H1 (cell line): ENCODE measurements around the gene SHQ1. TPM values are rescaled to one million over a fixed set of nuclear protein-coding genes. Genes with fewer than 3 reads are reported as not detected.

Source experiments
- CTCF ChIA-PET: fragments of 300-600 bp; sonication (Branson Sonifier 250); formaldehyde crosslinking; loops from one replicate; lab custom pipeline; 2021; ENCODE audit not compliant: partially characterized antibody; lab: Charles Lee
- POLR2A ChIA-PET: fragments of 300-600 bp; sonication (Branson Sonifier 250); formaldehyde crosslinking; loops from one replicate; lab custom pipeline; 2021; ENCODE audit warnings: inconsistent platforms; ENCODE audit not compliant: partially characterized antibody; lab: Charles Lee
- DNase-seq, 2 experiments: peaks; one replicate each; pipeline versions ENCODE4 v3.0.0 to v3.0.0-alpha.2; 2010 to 2022; ENCODE audit warnings: low spot score in 2 of 2, low read depth in 1 of 2, mixed read lengths in 1 of 2
- FAIRE-seq: peaks from 2 replicates; lab custom pipeline; 2011; peaks lifted over from hg19 to GRCh38; lab: Jason Lieb, UNC
- H2AFZ ChIP-seq: 2 replicates; pipeline ENCODE4 v1.8.1; 2012; ENCODE audit warnings: low read length, inconsistent platforms
- H2AK5ac ChIP-seq: 2 replicates; pipeline ENCODE4 v1.6.1; 2013; ENCODE audit warnings: low read depth, low read length
- H2BK120ac ChIP-seq: replicated peaks from 2 replicates; pipeline ENCODE3; 2013; ENCODE audit warnings: low read depth, low read length, inconsistent platforms
- H2BK12ac ChIP-seq: 2 replicates; pipeline ENCODE4 v1.6.1; 2013; ENCODE audit warnings: low read depth, low read length
- H2BK15ac ChIP-seq: 2 replicates; pipeline ENCODE4 v1.6.1; 2013; ENCODE audit warnings: low read length
- H2BK20ac ChIP-seq: 2 replicates; pipeline ENCODE4 v1.6.1; 2013; ENCODE audit warnings: low read length
- H2BK5ac ChIP-seq: 2 replicates; pipeline ENCODE4 v1.6.1; 2013; ENCODE audit warnings: low read depth, low read length
- H3K14ac ChIP-seq: 2 replicates; pipeline ENCODE4 v1.6.1; 2013; ENCODE audit warnings: inconsistent platforms; ENCODE audit not compliant: insufficient read length
- H3K18ac ChIP-seq: 2 replicates; pipeline ENCODE4 v1.6.1; 2013; ENCODE audit warnings: low read length; ENCODE audit errors: extremely low read depth
- H3K23ac ChIP-seq: 2 replicates; pipeline ENCODE4 v1.6.1; 2013; ENCODE audit warnings: inconsistent platforms; ENCODE audit not compliant: insufficient read length
- H3K23me2 ChIP-seq: 2 replicates; pipeline ENCODE4 v1.6.1; 2013; ENCODE audit warnings: low read depth, low read length
- H3K27ac ChIP-seq: 2 replicates; pipeline ENCODE4 v1.6.1; 2011; ENCODE audit warnings: low read depth, low read length, inconsistent platforms
- H3K27me3 ChIP-seq, 4 experiments: replicated peaks in 1 of 4; 1 replicate in 1 of 4; 2 replicates in 3 of 4; pipeline versions ENCODE4 v1.6.1 to v1.8.1; 2011 to 2013; ENCODE audit warnings: low read length in 3 of 4, mild to moderate bottlenecking in 3 of 4, inconsistent platforms in 2 of 4, mixed read lengths in 2 of 4, moderate library complexity in 1 of 4; ENCODE audit not compliant: control insufficient read depth in 3 of 4, insufficient read depth in 3 of 4; ENCODE audit errors: extremely low read depth in 1 of 4
- H3K36me3 ChIP-seq, 4 experiments: 2 replicates each; pipeline versions ENCODE4 v1.6.1 to v1.8.1; 2011 to 2013; ENCODE audit warnings: mild to moderate bottlenecking in 4 of 4, low read length in 3 of 4, moderate library complexity in 2 of 4, control low read depth in 1 of 4, inconsistent platforms in 1 of 4; ENCODE audit not compliant: insufficient read depth in 4 of 4, control insufficient read depth in 2 of 4
- H3K4ac ChIP-seq: replicated peaks from 2 replicates; pipeline ENCODE3; 2013; ENCODE audit warnings: low read length, low read depth, mixed read lengths, inconsistent platforms; ENCODE audit not compliant: insufficient read length
- H3K4me1 ChIP-seq, 4 experiments: replicated peaks in 1 of 4; 1 replicate in 1 of 4; 2 replicates in 3 of 4; pipeline versions ENCODE4 v1.6.1 to v1.8.1; 2011 to 2013; ENCODE audit warnings: low read length in 3 of 4, inconsistent platforms in 2 of 4, mixed read lengths in 1 of 4; ENCODE audit not compliant: insufficient read depth in 4 of 4, control insufficient read depth in 3 of 4
- H3K4me2 ChIP-seq, 2 experiments: 2 replicates each; pipeline versions ENCODE4 v1.6.1 to v1.8.1; 2011 to 2013; ENCODE audit warnings: low read depth in 2 of 2, low read length in 2 of 2, control low read depth in 1 of 2, inconsistent platforms in 1 of 2, mild to moderate bottlenecking in 1 of 2; ENCODE audit not compliant: insufficient read depth in 1 of 2
- H3K4me3 ChIP-seq, 4 experiments: fragments of 200-600, 300-600 bp in 1 of 4; sonication (generic), shearing (Covaris generic), sonication (Bioruptor Twin) in 1 of 4; 2 replicates each; pipeline versions ENCODE4 v1.5.1 to v1.8.1; 2011 to 2016; ENCODE audit warnings: low read length in 4 of 4, low read depth in 3 of 4, control low read depth in 2 of 4, inconsistent platforms in 2 of 4, mild to moderate bottlenecking in 2 of 4, mixed read lengths in 1 of 4, moderate library complexity in 1 of 4; ENCODE audit not compliant: insufficient read depth in 2 of 4; ENCODE audit errors: extremely low read depth in 1 of 4
- H3K56ac ChIP-seq: replicated peaks from 2 replicates; pipeline ENCODE3; 2013; ENCODE audit warnings: low read depth, mild to moderate bottlenecking, mixed read lengths, low read length, inconsistent platforms; ENCODE audit not compliant: insufficient read length
- H3K79me1 ChIP-seq: 2 replicates; pipeline ENCODE4 v1.6.1; 2013; ENCODE audit warnings: low read depth, low read length, control low read depth
- H3K79me2 ChIP-seq, 2 experiments: 2 replicates each; pipeline versions ENCODE4 v1.6.1 to v1.8.1; 2012 to 2013; ENCODE audit warnings: low read length in 2 of 2, mild to moderate bottlenecking in 2 of 2, inconsistent platforms in 1 of 2; ENCODE audit not compliant: insufficient read depth in 2 of 2, control insufficient read depth in 1 of 2
- H3K9ac ChIP-seq, 4 experiments: replicated peaks in 1 of 4; 1 replicate in 1 of 4; 2 replicates in 3 of 4; pipeline versions ENCODE4 v1.6.1 to v1.8.1; 2011 to 2013; ENCODE audit warnings: low read depth in 3 of 4, low read length in 3 of 4, control low read depth in 2 of 4, mild to moderate bottlenecking in 2 of 4, moderate library complexity in 2 of 4, inconsistent platforms in 1 of 4; ENCODE audit errors: extremely low read depth in 1 of 4
- H3K9me3 ChIP-seq, 2 experiments: 2 replicates each; pipeline versions ENCODE4 v1.6.1 to v1.8.1; 2012 to 2013; ENCODE audit warnings: mild to moderate bottlenecking in 2 of 2, moderate library complexity in 2 of 2, control low read depth in 1 of 2, inconsistent platforms in 1 of 2, low read depth in 1 of 2, low read length in 1 of 2, mixed read lengths in 1 of 2; ENCODE audit not compliant: insufficient read depth in 2 of 2
- H4K20me1 ChIP-seq, 2 experiments: replicated peaks in 1 of 2; 2 replicates each; pipeline versions ENCODE3 to v1.8.1; 2011 to 2013; ENCODE audit warnings: inconsistent platforms in 2 of 2, low read length in 2 of 2, mild to moderate bottlenecking in 1 of 2; ENCODE audit not compliant: insufficient read depth in 2 of 2, control insufficient read depth in 1 of 2
- H4K5ac ChIP-seq: 2 replicates; pipeline ENCODE4 v1.6.1; 2013; ENCODE audit warnings: low read length, low read depth, mixed read lengths, inconsistent platforms; ENCODE audit not compliant: insufficient read length
- H4K8ac ChIP-seq: 2 replicates; pipeline ENCODE4 v1.8.0; 2013; ENCODE audit warnings: mild to moderate bottlenecking, moderate library complexity, low read length, inconsistent platforms; ENCODE audit not compliant: insufficient read depth; ENCODE audit errors: extremely low read depth
- H4K91ac ChIP-seq: replicated peaks from 2 replicates; pipeline ENCODE3; 2013; ENCODE audit warnings: low read length, mixed read lengths, inconsistent platforms; ENCODE audit not compliant: insufficient read length
- E2F6 ChIP-seq: IDR thresholded peaks from 2 replicates; pipeline ENCODE4 v1.6.1; 2012; ENCODE audit warnings: inconsistent platforms
- EGR1 ChIP-seq: IDR thresholded peaks from 2 replicates; pipeline ENCODE4 v1.6.1; 2011; ENCODE audit warnings: low read depth, low read length, borderline replicate concordance
- MAFK ChIP-seq: IDR thresholded peaks from 2 replicates; pipeline ENCODE4 v1.6.1; 2012; ENCODE audit warnings: low read depth, mild to moderate bottlenecking, improper control_type of control experiment, low read length
- RNF2 ChIP-seq: fragments of 200-900, 300-1000 bp; sonication (generic); IDR thresholded peaks from 2 replicates; pipeline ENCODE4 v1.7.1; 2016; ENCODE audit warnings: borderline replicate concordance, low read depth, mild to moderate bottlenecking, antibody characterized with exemption, low read length; ENCODE audit not compliant: poor library complexity, severe bottlenecking; ENCODE audit errors: missing control alignments
- SAP30 ChIP-seq: fragments of 300-600 bp; sonication (generic); IDR thresholded peaks from 2 replicates; pipeline ENCODE4 v1.7.1; 2012; ENCODE audit warnings: low read length, moderate library complexity, mild to moderate bottlenecking, inconsistent platforms; ENCODE audit not compliant: insufficient read depth, insufficient replicate concordance
- SIX5 ChIP-seq: IDR thresholded peaks from 2 replicates; pipeline ENCODE4 v1.6.1; 2011; ENCODE audit warnings: mild to moderate bottlenecking, low read depth, low read length
- SUZ12 ChIP-seq: fragments of 200-600 bp; sonication (generic); IDR thresholded peaks from 2 replicates; pipeline ENCODE4 v1.6.1; 2012; ENCODE audit warnings: mild to moderate bottlenecking, inconsistent platforms, low read length, moderate library complexity, mixed read lengths
- TAF1 ChIP-seq: IDR thresholded peaks from 2 replicates; pipeline ENCODE4 v1.6.1; 2011; ENCODE audit warnings: mild to moderate bottlenecking, low read depth, low read length
- TCF12 ChIP-seq: IDR thresholded peaks from 2 replicates; pipeline ENCODE4 v1.6.1; 2011; ENCODE audit warnings: low read depth, mild to moderate bottlenecking, low read length
- WGBS, 2 experiments: shearing (Covaris generic) in 1 of 2; methylation state at CpG; one replicate each; pipeline versions ENCODE4 v1.1.6 to v1.1.7; 2013 to 2015; ENCODE audit warnings: low lambda C conversion rate in 2 of 2, mixed read lengths in 2 of 2, inconsistent platforms in 1 of 2, low coverage in 1 of 2, missing lambda C conversion rate in 1 of 2; ENCODE audit not compliant: insufficient replicate concordance in 2 of 2, insufficient coverage in 1 of 2, insufficient read length in 1 of 2; ENCODE audit errors: extremely low coverage in 1 of 2, missing lambda C conversion rate in 1 of 2; 5-methylcytosine and 5-hydroxymethylcytosine counted together
- polyA plus RNA-seq, 7 experiments: library from polyadenylated mRNA; depleted of rRNA in 3 of 7; stranded (reverse) in 5 of 7; unstranded in 2 of 7; fragments of >200 nt in 5 of 7; fragments of 200-250 nt in 2 of 7; gene quantifications; 1 replicate in 5 of 7; 2 replicates in 1 of 7; 4 replicates in 1 of 7; pipeline versions ENCODE4 v1.2.1 to v1.2.3, GENCODE V29; 2011 to 2013; ENCODE audit warnings: missing spikeins in 2 of 7, mixed read lengths in 2 of 7
- total RNA-seq: library from RNA; stranded (reverse); fragmentation: NEBNext Ultra II Directional; extraction: Animal tissue kit (Norgen Biotek cat#: 25700); gene quantifications from 2 replicates; pipeline ENCODE4 v1.2.1, GENCODE V29; 2021

SHQ1 gene
- total and polyA plus RNA-seq, 2 of the 8 experiments (the other 6 are each of a cell fraction or from before 2014, with no cell fraction given), result 10.7 to 34.4 TPM

DNA sequence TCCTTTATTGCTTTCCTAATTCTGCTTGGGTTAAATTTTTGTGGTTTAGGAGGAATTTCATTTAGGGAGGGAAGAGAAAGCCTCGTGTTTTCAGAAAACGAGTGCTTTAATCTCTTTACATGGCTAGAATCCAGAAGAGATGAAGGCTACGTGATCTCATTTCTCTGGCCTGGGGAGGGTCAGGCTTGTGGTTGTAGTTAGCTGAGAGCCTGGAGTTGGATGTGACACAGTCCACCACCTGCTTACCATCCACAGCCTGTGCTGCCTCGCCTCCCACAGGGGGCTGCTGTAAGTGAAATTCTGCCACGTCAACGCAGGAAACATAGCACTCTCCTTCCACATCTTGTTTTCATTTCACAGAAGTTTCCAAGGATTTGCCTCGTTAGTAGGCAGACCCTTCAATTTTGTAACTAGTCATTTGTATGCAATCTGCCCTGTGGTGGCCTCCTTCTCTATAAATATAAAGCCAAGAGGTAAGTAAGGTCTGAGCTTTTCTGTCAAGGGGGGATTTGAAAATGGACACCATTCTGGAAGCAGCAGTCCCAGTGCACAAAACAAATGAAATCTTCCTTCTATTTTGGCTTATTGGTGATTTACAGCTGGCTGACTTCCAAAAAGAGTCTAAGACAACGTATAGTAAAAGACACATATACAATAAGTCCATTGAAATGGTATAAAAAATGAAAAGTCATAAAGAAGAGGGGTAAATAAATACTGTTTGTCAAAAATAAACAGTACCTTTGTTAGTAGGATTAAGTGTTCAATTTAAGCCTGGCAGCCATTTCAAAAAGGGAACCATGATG, 43.0 kb upstream of the SHQ1 start:
- Histone ChIP-seq H3K27me3 (peaks cover 0 to 37% (median 18%) of the 10 kb centered on the region in 4 experiments; a peak in 5 of 7 replicates), H3K9ac (peak overlapping the region in 1 of 4 experiments; percentile 1; a peak in 1 of 7 replicates)
- POLR2A ChIA-PET, result no interaction called here

More for the DNA sequence above, 43.0 kb upstream of the SHQ1 start:
- Histone ChIP-seq H3K79me2 (no peaks in the 10 kb centered on the region), H3K4ac (no peak overlapping the region), H3K18ac (no peak overlapping the region), H3K4me2 (no peak overlapping the region), H3K23ac (no peak overlapping the region), H3K4me3 (no peak overlapping the region), H3K14ac (no peak overlapping the region), H4K5ac (no peak overlapping the region), H3K27ac (no peak overlapping the region), H3K9me3 (no peaks in the 10 kb centered on the region), H2AK5ac (no peak overlapping the region), H2BK120ac (no peak overlapping the region), H3K56ac (no peak overlapping the region), H2BK12ac (no peak overlapping the region), H3K23me2 (peaks cover 6% of the 10 kb centered on the region), H4K8ac (no peak overlapping the region), H2BK15ac (no peak overlapping the region), H2BK20ac (no peak overlapping the region), H4K91ac (no peak overlapping the region), H2BK5ac (no peak overlapping the region), H2AFZ (no peak overlapping the region), H3K79me1 (no peaks in the 10 kb centered on the region), H3K4me1 (peaks cover 2 to 8% (median 6%) of the 10 kb centered on the region in 4 experiments; a peak in 6 of 7 replicates), H4K20me1 (peaks cover 0 to 2% of the 10 kb centered on the region in 2 experiments), H3K36me3 (no peaks in the 10 kb centered on the region)
- FAIRE-seq (no peak), DNase-seq (no peak)
- TF ChIP-seq EGR1 (no peak), SAP30 (no peak), MAFK (no peak), TCF12 (no peak), RNF2 (no peak), SUZ12 (no peak), SIX5 (no peak), E2F6 (no peak), TAF1 (no peak)
- 71% methylated on average over 8 of the region's 8 CpGs; no CpG with 5 or more reads in 1 of the 2 experiments for WGBS, 2 experiments
- CTCF ChIA-PET, result interaction anchor here (0.6 to 2.3 kb wide), 9 partner anchors 15 to 484 kb away, joined by 3 to 13 read pairs (median 4); no protein-coding TSS in a partner anchor
